Endothelial cell of umbilical vein (primary cell): ENCODE measurements around the gene ACAP1. TPM values are rescaled to one million over a fixed set of nuclear protein-coding genes. Genes with fewer than 3 reads are reported as not detected.
"Not testable (repeated sequence)": the region's sequence is repeated elsewhere in the genome, so short reads cannot be mapped to it uniquely, and the experiment has no call there.

ENCODE experiments used
- BruUV-seq: library from RNA; stranded (reverse); fragments of 400-500 nt; replicated peaks from 2 replicates; lab custom pipeline; 2021; lab: Mats Ljungman, UMichigan
- CTCF ChIA-PET: fragments of 300-600, 350-600 bp; sonication (Branson Sonifier 250); formaldehyde crosslinking; loops from one replicate; lab custom pipeline; 2021; ENCODE audit warnings: antibody characterized with exemption, inconsistent platforms; lab: Charles Lee
- POLR2A ChIA-PET: fragments of 300-600, 350-600 bp; sonication (Branson Sonifier 250); formaldehyde crosslinking; loops from one replicate; lab custom pipeline; 2021; ENCODE audit warnings: antibody characterized with exemption, inconsistent platforms; lab: Charles Lee
- DNase-seq: peaks from one replicate; pipeline ENCODE4 v3.0.0-alpha.2; 2011; ENCODE audit warnings: low read depth, low spot score
- FAIRE-seq: peaks from 2 replicates; lab custom pipeline; 2011; peaks lifted over from hg19 to GRCh38; lab: Jason Lieb, UNC
- H2AFZ ChIP-seq: 2 replicates; pipeline ENCODE4 v1.6.0; 2012; ENCODE audit warnings: low read depth, low read length, control low read depth, inconsistent platforms
- H3K27ac ChIP-seq: 2 replicates; pipeline ENCODE4 v1.5.1; 2011; ENCODE audit warnings: low read depth, mild to moderate bottlenecking, control low read depth, low read length, moderate library complexity; ENCODE audit not compliant: insufficient read depth
- H3K27me3 ChIP-seq, 2 experiments: 2 replicates each; pipeline versions ENCODE4 v1.6.0 to v1.6.1; 2011; ENCODE audit warnings: low read length in 2 of 2, mixed read lengths in 1 of 2; ENCODE audit not compliant: control insufficient read depth in 2 of 2, insufficient read depth in 2 of 2
- H3K36me3 ChIP-seq, 2 experiments: 2 replicates in 1 of 2; 3 replicates in 1 of 2; pipeline ENCODE4 v1.5.1; 2011; ENCODE audit warnings: low read length in 2 of 2, mild to moderate bottlenecking in 1 of 2, moderate library complexity in 1 of 2; ENCODE audit not compliant: control insufficient read depth in 2 of 2, insufficient read depth in 2 of 2; ENCODE audit errors: extremely low read depth in 1 of 2
- H3K4me1 ChIP-seq: 3 replicates; pipeline ENCODE4 v1.5.1; 2011; ENCODE audit warnings: mild to moderate bottlenecking, low read length; ENCODE audit not compliant: control insufficient read depth, insufficient read depth; ENCODE audit errors: extremely low read depth
- H3K4me2 ChIP-seq: 2 replicates; pipeline ENCODE4 v1.6.1; 2011; ENCODE audit warnings: low read length, control low read depth, mixed read lengths; ENCODE audit not compliant: insufficient read depth
- H3K4me3 ChIP-seq, 3 experiments: fragments of 200-600 bp in 1 of 3; sonication (generic), shearing (Covaris generic) in 1 of 3; replicated peaks in 1 of 3; 2 replicates each; pipeline ENCODE4 v1.5.1; 2011 to 2016; ENCODE audit warnings: control low read depth in 3 of 3, low read length in 3 of 3, mild to moderate bottlenecking in 2 of 3, inconsistent platforms in 1 of 3, low read depth in 1 of 3, moderate library complexity in 1 of 3; ENCODE audit not compliant: insufficient read depth in 1 of 3
- H3K79me2 ChIP-seq: 2 replicates; pipeline ENCODE4 v1.6.0; 2012; ENCODE audit warnings: low read length, inconsistent platforms; ENCODE audit not compliant: control insufficient read depth, insufficient read depth
- H3K9ac ChIP-seq: replicated peaks from 2 replicates; pipeline ENCODE3; 2011; ENCODE audit warnings: low read length, control low read depth; ENCODE audit not compliant: insufficient read depth; ENCODE audit errors: extremely low read depth
- H3K9me1 ChIP-seq: replicated peaks from 3 replicates; pipeline ENCODE4 v1.6.0; 2011; ENCODE audit warnings: mild to moderate bottlenecking, low read length; ENCODE audit not compliant: control insufficient read depth, insufficient read depth; ENCODE audit errors: extremely low read depth
- H3K9me3 ChIP-seq: replicated peaks from 2 replicates; pipeline ENCODE4 v1.5.1; 2012; ENCODE audit warnings: low read length, inconsistent platforms; ENCODE audit not compliant: control insufficient read depth, insufficient read depth
- H4K20me1 ChIP-seq: replicated peaks from 2 replicates; pipeline ENCODE3; 2011; ENCODE audit warnings: mild to moderate bottlenecking, low read length; ENCODE audit not compliant: control insufficient read depth, insufficient read depth; ENCODE audit errors: extremely low read depth
- EZH2 ChIP-seq: IDR thresholded peaks from 2 replicates; pipeline ENCODE4 v1.6.1; 2012; ENCODE audit warnings: borderline replicate concordance, low read depth, mild to moderate bottlenecking, moderate library complexity, low read length, inconsistent platforms; ENCODE audit not compliant: severe bottlenecking
- JUN ChIP-seq: IDR thresholded peaks from 2 replicates; pipeline ENCODE4 v1.6.1; 2011; ENCODE audit warnings: borderline replicate concordance, low read depth; ENCODE audit not compliant: insufficient read length, insufficient read depth
- MYC ChIP-seq: IDR thresholded peaks from one replicate; pipeline ENCODE4 v1.6.1; 2011; ENCODE audit warnings: mild to moderate bottlenecking, low read depth, low read length
- POLR2A ChIP-seq: IDR thresholded peaks from 2 replicates; pipeline ENCODE4 v1.6.1; 2012; ENCODE audit warnings: low read depth, mild to moderate bottlenecking, control low read depth, low read length
- POLR2AphosphoS5 ChIP-seq: IDR thresholded peaks from 2 replicates; pipeline ENCODE4 v1.6.1; 2012; ENCODE audit warnings: low read depth, mild to moderate bottlenecking, control low read depth, low read length, moderate library complexity; ENCODE audit not compliant: insufficient read depth
- dilution Hi-C: fragments of 300-500 bp; cut with MboI; formaldehyde crosslinking; loops from one replicate; pipeline ENCODE4 v1.15.0; 2019; ENCODE audit warnings: low sequenced_read_pairs; ENCODE audit not compliant: extremely low pct_ligation_motif_present
- intact Hi-C: fragments of 100-400 bp; cut with micrococcal nuclease; formaldehyde crosslinking; loops from one replicate; pipeline ENCODE4 v1.10.0; 2022
- polyA plus RNA-seq, 4 experiments: library from polyadenylated mRNA; depleted of rRNA in 3 of 4; stranded (reverse) in 3 of 4; unstranded in 1 of 4; fragments of >200 nt; gene quantifications; 2 replicates each; pipeline versions ENCODE4 v1.2.1 to v1.2.3, GENCODE V29; 2011 to 2012; ENCODE audit warnings: missing spikeins in 1 of 4
- total RNA-seq: library from RNA; stranded (reverse); gene quantifications from 2 replicates; pipeline ENCODE4 v1.2.3, GENCODE V29; 2021

The ACAP1 gene
- total and polyA plus RNA-seq, 2 donors (not counting 3 experiments of a cell fraction or from before 2014, with no cell fraction given): 0.46 TPM; not detected in 1

- DNase-seq (no peak), FAIRE-seq (no peak)
- no peak overlapping the region for H3K4me3 ChIP-seq
- no peak overlapping the region for H3K27ac ChIP-seq
- no peak overlapping the region for H2AFZ ChIP-seq
- no peak overlapping the region for H3K9ac ChIP-seq
- BruUV-seq: no TSS peak
- no peak overlapping the region for H3K4me2 ChIP-seq
- no peaks in the 10 kb centered on the region for H3K9me1 ChIP-seq
- ChIA-PET CTCF (interaction anchor here (1.1 to 1.7 kb wide), 3 partner anchors 9 to 197 kb away, joined by 3 to 9 read pairs (median 4); no protein-coding TSS in a partner anchor), POLR2A (interaction anchor here (0.6 kb wide), 1 partner anchor 184 kb away, joined by 5 read pairs; no protein-coding TSS in a partner anchor)
- TF ChIP-seq POLR2A: no peak
- TF ChIP-seq JUN: no peak
- no peak for TF ChIP-seq POLR2AphosphoS5
- TF ChIP-seq EZH2: no peak
- TF ChIP-seq MYC: no peak
- no peaks in the 10 kb centered on the region for H3K9me3 ChIP-seq
- no peaks in the 10 kb centered on the region for H3K79me2 ChIP-seq
- intact Hi-C loops: no loop called here
- H3K27me3 ChIP-seq: peaks cover 0 to 3% of the 10 kb centered on the region in 2 experiments
- H3K4me1 ChIP-seq: no peaks in the 10 kb centered on the region
- dilution Hi-C loops: no loop called here
- no peaks in the 10 kb centered on the region for H3K36me3 ChIP-seq
- no peaks in the 10 kb centered on the region for H4K20me1 ChIP-seq
Observed at GRCh38 chr17:7363311-7363710, 27.0 kb downstream of the ACAP1 start.

DNA sequence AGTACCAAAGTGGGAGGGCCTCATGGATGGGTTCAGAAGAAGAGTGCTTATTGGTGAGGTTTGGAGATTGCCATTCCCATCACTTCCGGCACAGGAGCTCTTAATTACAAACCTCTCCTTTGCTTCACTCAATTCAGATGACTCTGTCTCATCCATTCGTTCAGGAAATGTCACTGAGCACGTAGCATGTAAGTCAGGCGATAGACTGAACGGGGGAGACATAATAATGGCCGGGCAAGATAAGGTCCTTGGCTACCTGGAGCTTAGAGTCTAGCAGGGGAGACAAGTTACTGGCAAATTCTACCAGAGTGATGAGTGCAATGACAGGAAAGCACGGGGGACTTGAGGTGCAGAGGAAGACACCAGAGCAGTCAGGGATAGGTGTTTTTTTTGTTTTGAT lies 29.6 kb downstream of the ACAP1 start:
- H3K4me3 ChIP-seq, DNase-seq, H3K9me1 ChIP-seq, FAIRE-seq, H3K9ac ChIP-seq, H2AFZ ChIP-seq, H3K9me3 ChIP-seq, BruUV-seq, H3K27me3 ChIP-seq, H3K36me3 ChIP-seq, dilution Hi-C loops, H3K79me2 ChIP-seq, H3K27ac ChIP-seq, POLR2A ChIA-PET, H3K4me1 ChIP-seq, H3K4me2 ChIP-seq, H4K20me1 ChIP-seq, intact Hi-C loops: not testable (repeated sequence)
- CTCF ChIA-PET: interaction anchor here (1.3 kb wide), 1 partner anchor 10 kb away, joined by 4 read pairs; no protein-coding TSS in a partner anchor
